Fibroblast of mammary gland (primary cell): ENCODE data around the gene AKR1D1.

Source experiments
- DNase-seq: peaks from one replicate; pipeline ENCODE4 v3.0.0-alpha.2; 2010; ENCODE audit warnings: low read depth
- H3K4me3 ChIP-seq: 2 replicates; pipeline ENCODE4 v1.5.1; 2011; ENCODE audit warnings: low read depth, mild to moderate bottlenecking, low read length, moderate library complexity; ENCODE audit not compliant: control insufficient read depth
- TF ChIP-seq, protein P1 (sequence below): conservative IDR thresholded peaks from 2 replicates; pipeline ENCODE4 v1.5.1; 2011; ENCODE audit warnings: low read depth, low read length, inconsistent platforms; ENCODE audit not compliant: control insufficient read depth, insufficient read depth

AKR1D1 gene

GRCh38 chr7:138163800-138164199 is 87.5 kb downstream of the AKR1D1 start:
- TF ChIP-seq, protein P1, sequence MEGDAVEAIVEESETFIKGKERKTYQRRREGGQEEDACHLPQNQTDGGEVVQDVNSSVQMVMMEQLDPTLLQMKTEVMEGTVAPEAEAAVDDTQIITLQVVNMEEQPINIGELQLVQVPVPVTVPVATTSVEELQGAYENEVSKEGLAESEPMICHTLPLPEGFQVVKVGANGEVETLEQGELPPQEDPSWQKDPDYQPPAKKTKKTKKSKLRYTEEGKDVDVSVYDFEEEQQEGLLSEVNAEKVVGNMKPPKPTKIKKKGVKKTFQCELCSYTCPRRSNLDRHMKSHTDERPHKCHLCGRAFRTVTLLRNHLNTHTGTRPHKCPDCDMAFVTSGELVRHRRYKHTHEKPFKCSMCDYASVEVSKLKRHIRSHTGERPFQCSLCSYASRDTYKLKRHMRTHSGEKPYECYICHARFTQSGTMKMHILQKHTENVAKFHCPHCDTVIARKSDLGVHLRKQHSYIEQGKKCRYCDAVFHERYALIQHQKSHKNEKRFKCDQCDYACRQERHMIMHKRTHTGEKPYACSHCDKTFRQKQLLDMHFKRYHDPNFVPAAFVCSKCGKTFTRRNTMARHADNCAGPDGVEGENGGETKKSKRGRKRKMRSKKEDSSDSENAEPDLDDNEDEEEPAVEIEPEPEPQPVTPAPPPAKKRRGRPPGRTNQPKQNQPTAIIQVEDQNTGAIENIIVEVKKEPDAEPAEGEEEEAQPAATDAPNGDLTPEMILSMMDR: no peak
- DNase-seq: no peak
- no peak overlapping the region for H3K4me3 ChIP-seq

DNA sequence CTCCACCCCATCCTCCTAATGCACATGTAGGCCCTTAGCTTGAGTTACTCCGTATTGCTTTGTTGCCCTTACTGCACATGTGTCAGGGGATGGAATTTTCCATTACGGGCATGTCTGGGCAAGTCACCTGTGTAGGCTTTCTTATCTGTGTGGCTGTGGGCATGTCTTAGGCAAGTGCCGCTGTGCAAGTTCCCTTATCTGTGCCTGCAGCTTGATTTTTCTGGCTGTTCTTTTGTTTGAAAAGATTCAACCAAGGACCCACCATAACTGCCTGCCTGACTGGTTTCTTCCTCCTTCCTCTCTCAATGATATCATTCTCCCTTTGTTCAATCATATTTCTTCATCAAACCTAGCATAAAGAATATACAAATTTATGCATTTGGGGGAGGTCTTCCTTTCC is 88.5 kb downstream of the AKR1D1 start:
- H3K4me3 ChIP-seq: no peak overlapping the region
- DNase-seq: no peak
- TF ChIP-seq, protein P1: no peak

- no peak overlapping the region for H3K4me3 ChIP-seq
- TF ChIP-seq, protein P1: no peak
- DNase-seq: no peak
Observed at GRCh38 chr7:138166681-138167080, 90.4 kb downstream of the AKR1D1 start.

DNA sequence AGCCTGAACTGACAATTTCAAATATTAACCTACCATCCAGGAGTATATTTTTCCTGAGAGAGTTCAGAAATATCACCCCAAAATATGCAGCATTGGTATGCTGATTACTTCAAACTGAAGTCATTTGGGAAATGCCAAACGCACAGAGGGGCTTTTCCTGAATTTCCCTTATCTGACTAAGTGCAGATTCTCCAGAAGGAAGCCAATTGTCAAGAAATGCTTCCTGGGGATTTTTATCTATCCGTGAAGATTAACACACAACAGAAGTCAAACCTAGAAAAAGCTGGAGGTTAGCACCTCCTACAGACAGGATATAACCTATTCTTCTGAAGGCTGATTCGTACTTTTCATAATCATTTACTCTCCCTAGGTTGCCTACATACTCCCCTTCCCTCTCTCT is 91.0 kb downstream of the AKR1D1 start:
- TF ChIP-seq, protein P1: no peak
- no peak for DNase-seq
- H3K4me3 ChIP-seq: no peak overlapping the region

- DNase-seq: no peak
- H3K4me3 ChIP-seq: no peak overlapping the region
- TF ChIP-seq, protein P1: no peak
Observed at GRCh38 chr7:138167869-138168296, 91.6 kb downstream of the AKR1D1 start.
